GM21717 (cell line): ENCODE data around the gene ZNF416.

ENCODE experiments used
- ATAC-seq: cut with Tn5 transposase; IDR thresholded peaks from one replicate; pipeline ENCODE4 v1.9.1; 2021; ENCODE audit warnings: mild to moderate bottlenecking, moderate library complexity; ENCODE audit not compliant: unreplicated experiment

ZNF416 gene

GRCh38 chr19:57559404-57560025 is 19.2 kb downstream of the ZNF416 start, which contains the start of gene ZNF550:
Gene ZNF550 (minus strand): TSS chr19:57559863. CDS start chr19:57559682, 181 bp downstream.
- peak; percentile 92 for ATAC-seq

GRCh38 chr19:57559008-57559403 is 19.7 kb downstream of the ZNF416 start:
- no peak for ATAC-seq

- ATAC-seq = no peak
Measured at GRCh38 chr19:57558525-57558924, 20.2 kb downstream of the ZNF416 start.

GRCh38 chr19:57557659-57558058 is 21.1 kb downstream of the ZNF416 start:
- ATAC-seq = no peak

GRCh38 chr19:57552432-57552831 is 26.3 kb downstream of the ZNF416 start:
- ATAC-seq = no peak

DNA sequence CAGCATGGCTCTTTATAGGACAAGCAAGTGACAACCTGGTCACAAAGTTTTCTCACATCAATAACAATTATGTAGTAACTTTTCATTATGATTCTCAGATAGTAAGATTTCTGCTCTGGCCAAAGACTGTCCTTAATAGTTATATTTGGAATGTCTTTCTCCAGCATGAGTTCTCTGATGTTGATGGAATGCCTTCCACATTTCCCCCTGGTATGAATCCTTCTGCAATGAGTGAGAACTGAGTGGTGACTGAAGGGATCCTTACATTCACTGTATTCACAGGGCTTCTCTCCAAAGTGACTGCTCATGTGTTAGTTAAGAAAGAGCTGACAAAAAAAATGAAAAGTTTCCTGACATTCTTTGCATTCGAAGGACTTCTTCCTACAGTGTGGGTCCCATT is 32.2 kb downstream of the ZNF416 start:
- no peak for ATAC-seq

DNA sequence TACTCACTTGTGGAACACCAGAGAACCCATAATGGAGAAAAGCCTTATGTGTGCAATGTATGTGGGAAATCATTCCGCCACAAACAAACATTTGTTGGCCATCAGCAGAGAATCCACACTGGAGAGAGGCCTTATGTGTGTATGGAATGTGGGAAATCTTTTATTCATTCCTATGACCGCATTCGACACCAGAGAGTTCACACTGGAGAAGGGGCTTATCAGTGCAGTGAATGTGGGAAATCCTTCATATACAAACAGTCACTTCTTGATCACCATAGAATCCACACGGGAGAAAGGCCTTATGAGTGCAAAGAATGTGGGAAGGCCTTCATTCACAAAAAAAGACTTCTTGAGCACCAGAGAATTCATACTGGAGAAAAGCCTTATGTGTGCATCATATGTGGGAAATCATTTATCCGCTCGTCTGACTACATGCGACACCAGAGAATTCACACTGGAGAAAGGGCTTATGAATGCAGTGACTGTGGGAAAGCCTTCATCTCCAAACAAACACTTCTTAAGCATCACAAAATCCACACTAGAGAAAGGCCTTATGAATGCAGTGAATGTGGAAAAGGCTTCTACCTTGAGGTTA is 40.7 kb downstream of the ZNF416 start:
- no peak for ATAC-seq

DNA sequence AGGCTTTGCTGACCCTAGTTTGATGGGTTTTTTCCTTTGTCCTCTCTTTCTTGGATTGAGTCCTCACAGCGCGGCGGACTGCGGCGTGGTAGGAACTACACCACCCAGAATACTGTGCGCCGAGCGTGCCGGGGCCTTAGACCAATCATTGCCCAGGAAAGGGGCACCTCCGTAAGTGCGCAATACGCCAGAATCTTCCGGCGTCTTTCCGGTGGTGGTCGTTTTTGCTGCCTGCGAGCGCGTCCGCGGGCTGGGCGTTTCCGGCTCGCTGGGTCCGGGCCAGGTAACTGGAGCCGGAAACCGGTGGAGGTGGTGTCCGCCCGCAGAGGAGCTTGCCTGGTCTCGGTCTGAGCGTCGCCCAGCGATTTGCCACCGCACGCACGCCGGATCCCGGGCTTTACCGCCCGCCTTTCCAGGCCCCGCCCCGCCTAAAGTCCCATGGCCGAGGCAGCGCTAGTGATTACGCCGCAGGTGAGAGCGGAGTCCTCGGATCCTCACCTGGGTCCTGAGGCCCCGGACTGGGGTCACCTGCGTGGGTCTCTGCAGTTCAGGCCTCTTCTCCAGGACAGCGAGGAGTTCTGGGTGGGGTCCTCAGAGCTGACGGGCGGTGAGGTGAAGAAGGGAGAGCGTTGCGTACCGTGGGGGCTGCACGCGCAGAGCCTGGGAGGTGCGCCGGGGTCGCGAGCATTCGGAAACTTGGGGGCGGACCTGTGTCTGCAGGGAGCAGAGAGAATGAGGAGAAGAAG is 51.4 kb downstream of the ZNF416 start, which contains the start of gene ZNF549:
TSS of gene ZNF549 (plus strand) at position 221 of the 746 bp plus-strand sequence. CDS start at position 439, 218 bp downstream.
- peak; percentile 96 for ATAC-seq
